ENCODE data around the gene FRMD5. TPM values are rescaled to one million over a fixed set of nuclear protein-coding genes. Genes with fewer than 3 reads are reported as not detected.
A peak's percentile ranks its signal among the peaks of the same experiment; 100 is the strongest.
"Not testable (repeated sequence)": the region's sequence is repeated elsewhere in the genome, so short reads cannot be mapped to it uniquely, and the experiment has no call there.

Gene FRMD5
- polyA plus RNA-seq, 3 donors, result 1.2 to 1.6 (median 1.5) TPM

DNA sequence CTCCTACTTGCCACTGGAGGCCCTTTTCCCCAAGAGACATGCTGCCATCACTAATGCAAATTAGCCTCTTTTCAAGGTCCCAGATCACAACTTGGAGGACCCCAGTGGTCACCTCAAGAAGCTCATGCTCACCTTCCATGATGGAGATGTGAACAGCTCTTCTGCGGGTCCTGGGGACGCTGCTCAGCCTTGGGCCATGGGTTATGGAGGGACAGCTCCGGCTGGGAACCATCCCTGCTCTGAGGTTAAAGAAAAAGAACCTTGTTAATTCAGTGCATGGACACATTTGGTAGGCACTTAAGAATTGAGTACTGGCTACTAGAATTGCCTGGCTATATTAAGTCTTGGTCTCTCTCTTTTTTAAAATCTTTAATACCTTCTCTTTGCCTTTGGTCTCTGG is 311.5 kb downstream of the FRMD5 start:
- DNase-seq (ENCODE audit: extremely low read depth in 1 of 11, low read depth in 9 of 11, low spot score in 4 of 11), result no peak

DNA sequence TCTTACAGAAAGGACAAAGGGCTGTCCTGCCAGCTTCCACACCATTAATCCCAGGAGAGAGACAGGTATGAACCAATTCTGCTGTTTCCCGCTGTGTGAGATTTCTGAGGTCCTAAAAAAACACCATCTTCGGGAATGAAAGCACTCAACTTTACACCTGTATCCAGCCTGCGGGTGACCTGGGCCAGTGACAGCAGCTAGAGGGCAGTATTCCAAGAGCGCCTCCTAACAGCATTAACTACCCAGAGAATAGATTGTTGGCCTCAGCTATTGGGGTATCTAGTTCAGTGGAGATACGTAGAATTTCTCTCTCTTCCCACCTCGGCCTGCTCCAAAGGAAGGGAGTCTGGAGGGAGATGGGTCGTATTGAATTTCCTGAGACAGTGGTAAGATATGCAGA is 313.1 kb downstream of the FRMD5 start:
- DNase-seq (ENCODE audit: extremely low read depth in 1 of 11, low read depth in 9 of 11, low spot score in 4 of 11), result no peak

DNA sequence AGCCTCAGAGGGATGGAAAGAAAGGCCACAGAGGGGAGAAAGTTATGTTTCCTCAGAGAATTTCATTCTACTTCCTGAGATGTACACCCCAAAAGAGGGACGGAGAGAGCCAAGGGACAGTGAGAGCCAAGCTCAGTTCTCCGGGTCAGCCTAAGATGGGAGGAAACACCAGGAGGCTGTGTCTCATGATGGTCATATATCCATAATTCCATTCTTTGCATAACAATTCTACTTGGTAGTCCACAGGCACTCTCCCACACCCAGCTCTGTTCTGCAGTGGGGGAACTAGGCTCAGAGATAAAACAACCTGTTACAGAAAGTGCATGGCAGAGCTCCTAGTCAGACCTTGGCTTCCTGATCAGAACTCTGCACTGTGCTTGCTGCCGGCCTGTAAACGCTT is 313.8 kb downstream of the FRMD5 start:
- no peak for DNase-seq (ENCODE audit: extremely low read depth in 1 of 11, low read depth in 9 of 11, low spot score in 4 of 11)

DNA sequence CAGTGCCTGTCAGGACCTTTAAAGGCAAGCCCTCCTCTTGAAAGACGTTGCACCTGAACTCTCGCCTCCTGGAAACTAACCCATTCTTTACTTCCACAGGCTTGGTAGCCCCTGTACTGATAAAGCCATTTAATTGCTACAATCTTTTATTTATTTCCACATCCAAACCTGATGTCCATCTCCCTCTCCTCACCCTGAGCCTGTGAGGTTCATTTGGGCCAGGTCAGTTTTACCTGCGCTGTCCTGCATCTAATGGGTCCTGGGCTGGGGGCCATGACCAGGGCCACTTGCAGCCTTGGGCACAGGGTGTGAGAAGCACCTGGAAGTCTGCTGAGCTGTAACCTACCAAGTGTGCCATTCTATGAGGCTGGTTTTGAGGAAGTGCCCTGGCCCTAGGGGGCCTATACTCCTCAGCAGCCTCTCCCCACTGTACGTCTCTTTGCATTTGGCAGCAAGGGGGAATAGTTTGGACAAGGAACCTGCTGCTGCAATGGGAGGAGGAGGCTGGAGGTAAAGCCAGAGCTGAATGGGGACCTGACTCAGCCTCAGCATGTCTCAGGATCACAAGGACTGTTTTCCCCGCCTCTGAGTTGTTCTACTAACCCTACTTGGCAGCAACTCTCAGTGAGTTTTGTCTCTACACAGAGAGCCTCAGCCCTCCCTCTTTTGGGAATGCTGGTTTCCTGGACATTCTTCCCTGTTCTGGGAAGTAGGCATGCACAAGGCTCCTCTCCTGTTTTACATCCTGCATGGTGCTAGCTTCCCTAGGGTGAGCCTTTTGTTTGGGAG is 314.5 kb downstream of the FRMD5 start:
- DNase-seq (ENCODE audit: extremely low read depth in 1 of 11, low read depth in 9 of 11, low spot score in 4 of 11), result no peak

DNA sequence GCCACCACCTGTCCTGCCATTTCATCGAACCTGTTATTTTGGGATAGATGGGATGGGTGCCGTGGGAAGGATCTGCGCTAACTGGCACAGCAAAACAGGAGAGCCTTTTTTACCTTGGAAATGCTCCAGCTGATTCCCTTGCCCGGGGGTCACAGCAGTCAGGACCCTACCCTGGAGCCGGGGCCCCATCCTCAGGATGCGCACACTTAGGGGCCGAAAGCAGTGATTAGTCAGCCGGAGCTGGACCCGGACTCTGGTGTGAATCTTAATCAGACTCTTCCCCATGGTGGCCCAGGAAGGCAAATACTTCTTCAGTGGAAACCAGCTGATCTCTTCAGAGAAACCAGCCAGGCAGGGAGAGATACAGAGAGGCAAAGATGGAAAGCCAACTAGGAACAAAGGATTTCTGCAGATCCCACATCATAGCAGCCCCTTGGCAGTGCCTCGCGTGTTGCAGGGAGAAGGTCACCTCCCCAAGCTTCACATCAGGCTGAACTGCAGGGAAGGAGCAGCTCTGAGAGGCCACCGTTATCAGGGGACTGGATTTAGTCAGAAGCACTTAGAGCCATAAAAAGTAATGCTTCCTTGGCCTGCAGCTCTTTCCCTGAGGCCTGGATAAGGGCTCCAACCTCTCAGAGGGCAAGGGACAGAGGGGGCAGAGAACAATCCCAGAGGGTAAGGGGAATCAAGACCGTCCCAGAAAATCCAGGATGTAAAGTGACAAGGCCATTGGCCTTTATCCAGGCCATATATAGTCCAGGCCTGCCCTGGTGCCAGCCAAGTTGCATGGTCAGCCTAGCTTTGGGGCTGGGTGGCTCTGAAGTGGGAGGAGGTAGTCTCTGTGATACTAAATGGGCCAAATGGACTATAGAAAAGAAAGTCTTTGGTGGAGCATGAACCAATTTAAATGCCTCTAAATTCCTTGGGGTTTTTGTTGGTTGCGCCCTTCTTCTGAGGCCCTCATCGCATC is 315.4 kb downstream of the FRMD5 start:
- no peak for DNase-seq (ENCODE audit: extremely low read depth in 1 of 11, low read depth in 9 of 11, low spot score in 4 of 11)

DNA sequence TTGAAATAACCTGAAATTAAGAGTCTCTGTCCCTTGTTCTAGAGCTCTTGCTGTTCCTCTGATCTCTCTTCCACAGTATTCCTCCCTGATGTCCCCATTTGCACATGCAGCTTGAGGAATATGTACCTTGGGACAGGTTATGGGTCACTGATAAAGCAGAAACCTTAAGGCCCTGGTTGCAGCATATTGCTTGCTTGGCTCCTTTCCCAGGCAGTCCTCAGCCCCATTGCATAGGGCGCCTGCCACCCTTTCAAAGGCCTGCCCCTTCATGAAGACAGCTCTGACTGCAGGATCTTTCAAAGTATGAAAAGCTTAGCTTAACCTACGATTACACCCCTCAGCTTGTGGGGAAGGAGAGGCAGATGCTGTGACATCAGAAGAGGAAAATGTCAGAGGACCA is 316.6 kb downstream of the FRMD5 start:
- no peak for DNase-seq (ENCODE audit: extremely low read depth in 1 of 11, low read depth in 9 of 11, low spot score in 4 of 11)

DNA sequence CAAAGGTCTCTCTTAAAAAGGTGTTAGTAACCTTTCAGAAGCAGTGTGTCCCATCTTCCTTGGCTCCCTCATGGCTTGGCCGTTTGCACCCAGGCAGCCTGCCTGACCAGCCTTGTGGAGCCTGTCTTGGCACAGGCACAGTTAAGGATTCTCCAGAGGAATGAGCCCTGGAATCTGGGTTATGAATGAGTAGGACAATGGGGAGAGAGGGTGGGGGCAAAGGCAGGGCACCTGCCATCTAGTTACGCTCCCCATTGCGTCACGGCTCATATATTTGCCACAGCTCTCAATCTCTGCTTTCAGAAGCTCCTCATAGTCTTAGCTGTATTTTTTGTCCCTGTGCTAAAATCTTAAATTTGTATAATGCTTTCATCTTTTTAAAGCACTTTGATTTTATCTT is 317.7 kb downstream of the FRMD5 start:
- peak in 2 of 11 donors; percentile 7 to 21 for DNase-seq (ENCODE audit: extremely low read depth in 1 of 11, low read depth in 9 of 11, low spot score in 4 of 11)

DNA sequence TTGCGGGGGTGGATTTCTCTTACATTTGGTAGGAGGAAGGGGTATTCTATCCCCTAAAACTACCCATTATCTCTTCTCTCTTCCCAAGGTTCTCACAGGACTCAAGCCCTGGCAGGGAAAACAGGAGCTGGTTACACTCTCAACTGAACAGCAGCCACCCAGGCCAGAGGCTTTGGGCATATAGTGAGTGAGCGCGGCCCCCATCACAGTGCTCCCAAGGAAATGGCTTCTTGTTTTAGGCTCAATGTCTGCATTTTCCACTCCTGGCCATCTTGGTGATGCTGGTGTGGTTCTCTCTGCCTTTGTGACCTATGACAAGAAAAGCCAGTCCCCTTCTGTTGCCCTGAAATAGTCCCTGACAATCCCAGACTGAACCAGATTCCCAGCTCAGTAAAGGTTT is 318.2 kb downstream of the FRMD5 start:
- no peak for DNase-seq (ENCODE audit: extremely low read depth in 1 of 11, low read depth in 9 of 11, low spot score in 4 of 11)

DNA sequence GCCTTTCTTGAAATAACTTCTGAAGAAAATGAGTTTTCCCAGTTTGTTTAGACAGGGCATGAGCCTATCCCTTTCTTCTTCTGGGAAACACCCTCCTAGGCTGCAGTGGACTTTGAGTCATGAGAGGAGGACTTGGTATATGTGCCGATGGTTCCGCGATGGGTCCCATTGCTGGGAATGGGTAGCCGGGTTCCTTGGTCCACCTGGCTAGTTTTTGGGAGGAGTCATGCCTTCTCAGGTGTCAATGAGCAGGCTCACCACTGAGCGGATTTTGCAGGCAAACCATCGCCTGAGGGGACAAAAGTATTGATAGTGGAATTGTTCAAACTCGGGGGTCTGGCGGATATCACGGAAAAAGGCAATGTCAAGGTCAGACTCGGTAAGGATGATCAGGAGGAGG is 321.4 kb downstream of the FRMD5 start:
- DNase-seq (ENCODE audit: extremely low read depth in 1 of 11, low read depth in 9 of 11, low spot score in 4 of 11), result no peak

DNA sequence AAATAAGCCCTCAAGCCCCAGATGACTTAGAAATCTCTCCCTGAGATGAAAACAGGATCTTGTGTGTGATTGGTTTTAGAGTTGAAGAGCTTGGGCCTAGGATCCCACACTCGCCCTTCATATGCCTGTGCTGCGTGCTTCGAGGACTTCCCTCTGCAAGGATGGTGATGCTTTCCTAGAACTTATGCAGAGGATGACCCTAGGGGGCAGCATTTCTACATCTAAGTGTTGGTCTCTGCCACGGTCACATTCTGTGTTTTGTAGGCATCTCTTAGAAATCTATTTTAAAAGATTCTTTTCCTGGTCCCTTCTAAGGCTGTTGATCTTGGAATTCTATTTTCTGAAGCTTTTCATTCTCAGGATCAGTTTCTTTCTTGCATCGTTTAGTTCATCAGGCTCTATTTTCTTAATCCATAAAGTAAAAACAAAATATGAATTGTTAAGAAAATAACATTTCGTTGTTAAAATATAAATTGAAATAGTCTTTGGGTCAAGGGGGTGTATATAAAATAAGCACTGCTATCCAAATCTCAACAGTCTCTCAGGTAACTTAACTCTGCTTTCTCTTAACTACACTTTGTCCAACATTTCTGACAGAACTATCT is 322.6 kb downstream of the FRMD5 start:
- peak; percentile 27 to 73 (median 54) for DNase-seq (ENCODE audit: extremely low read depth in 1 of 11, low read depth in 9 of 11, low spot score in 4 of 11)

DNA sequence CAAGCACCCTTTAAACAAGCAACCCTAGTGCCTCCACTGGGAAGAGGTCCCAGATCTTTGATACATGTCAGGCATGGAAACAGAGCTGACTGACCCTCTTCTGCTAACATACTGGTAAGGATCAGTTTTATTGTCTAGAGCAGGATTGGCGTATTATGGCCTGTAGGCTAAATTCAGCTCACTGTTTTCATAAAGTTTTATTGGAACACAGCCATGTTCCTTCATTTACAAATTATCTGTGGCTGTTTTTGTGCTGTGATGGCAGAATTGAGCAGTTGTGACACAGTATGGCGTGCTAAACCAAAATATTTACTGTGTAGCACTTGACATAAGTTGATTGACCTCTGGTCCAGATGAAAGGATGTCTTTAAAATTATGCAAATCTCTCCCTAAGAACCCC is 323.2 kb downstream of the FRMD5 start:
- no peak for DNase-seq (ENCODE audit: extremely low read depth in 1 of 11, low read depth in 9 of 11, low spot score in 4 of 11)

DNA sequence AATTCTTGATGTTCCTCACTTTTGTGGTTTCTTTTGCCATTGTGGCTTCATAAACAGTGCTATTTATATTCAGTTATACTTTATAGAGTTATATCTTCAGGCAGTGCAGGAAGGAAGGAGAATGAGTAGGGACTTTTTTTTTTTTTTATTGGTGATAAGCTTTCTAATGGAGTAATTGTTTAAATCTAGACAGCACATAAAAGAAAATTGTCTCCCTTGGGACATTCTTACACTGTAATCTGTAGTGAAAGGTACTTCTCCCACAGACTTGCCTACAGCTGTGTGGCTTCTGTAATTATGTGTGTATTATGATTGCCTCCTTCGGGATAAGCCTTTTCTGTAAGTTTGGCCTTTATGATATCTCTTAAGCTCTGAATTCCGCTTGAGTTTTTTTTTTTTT is 326.7 kb downstream of the FRMD5 start:
- DNase-seq (ENCODE audit: extremely low read depth in 1 of 11, low read depth in 9 of 11, low spot score in 4 of 11), result no peak

DNA sequence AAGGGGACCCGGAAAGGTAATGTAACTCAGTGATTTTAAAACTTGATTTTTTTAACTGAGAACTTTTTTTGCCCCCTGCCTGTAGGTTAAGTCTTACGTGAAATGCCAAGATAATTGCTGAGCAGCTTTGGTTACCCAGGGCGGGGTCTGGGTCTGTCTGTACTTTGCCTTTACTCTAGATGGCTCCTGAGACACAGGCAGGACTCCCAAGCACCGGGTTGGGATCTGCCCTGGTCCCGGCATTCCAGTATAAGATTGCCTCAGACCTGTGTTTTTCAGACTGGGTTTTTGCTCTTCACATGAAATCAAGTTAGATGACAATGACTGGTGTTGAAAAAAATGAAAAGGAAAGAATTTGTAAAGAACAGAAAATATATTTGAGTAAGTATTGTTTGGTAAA is 328.0 kb downstream of the FRMD5 start:
- DNase-seq (ENCODE audit: extremely low read depth in 1 of 11, low read depth in 9 of 11, low spot score in 4 of 11), result no peak

DNA sequence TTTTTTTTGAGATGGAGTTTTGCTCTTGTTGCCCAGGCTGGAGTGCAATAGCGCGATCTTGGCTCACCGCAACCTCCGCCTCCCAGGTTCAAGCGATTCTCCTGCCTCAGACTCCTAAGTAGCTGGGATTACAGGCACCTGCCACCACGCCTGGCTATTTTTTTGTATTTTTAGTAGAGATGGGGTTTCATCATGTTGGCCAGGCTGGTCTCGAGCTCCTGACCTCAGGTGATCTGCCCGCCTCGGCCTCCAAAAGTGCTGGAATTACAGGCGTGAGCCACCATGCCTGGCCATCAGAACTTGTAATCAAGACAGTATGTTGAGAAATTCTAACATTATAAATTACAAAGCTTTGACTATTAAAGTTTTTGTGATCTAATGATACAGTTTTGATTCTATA is 328.4 kb downstream of the FRMD5 start:
- not testable (repeated sequence) for DNase-seq (ENCODE audit: extremely low read depth in 1 of 11, low read depth in 9 of 11, low spot score in 4 of 11)

DNA sequence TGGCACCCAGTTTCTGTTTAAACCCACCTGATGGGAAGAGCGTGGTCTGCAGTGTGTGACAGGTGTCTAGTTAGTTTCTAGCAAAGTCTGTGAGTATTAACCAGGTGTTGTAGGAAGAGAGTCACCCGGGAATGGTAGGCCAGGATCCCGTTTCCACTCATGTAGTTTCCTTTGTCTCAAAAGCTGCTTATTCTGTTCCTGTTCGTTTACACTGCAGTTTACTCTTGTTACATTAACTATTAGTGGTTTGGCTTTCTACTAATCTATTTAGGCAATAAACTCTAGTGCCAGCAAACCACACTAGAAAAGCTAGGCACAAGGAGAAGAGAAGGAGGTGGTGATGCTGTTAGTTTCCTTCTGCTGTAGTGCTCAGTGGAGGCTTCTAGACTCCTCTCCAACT is 335.5 kb downstream of the FRMD5 start:
- no peak for DNase-seq (ENCODE audit: extremely low read depth in 1 of 11, low read depth in 9 of 11, low spot score in 4 of 11)

DNA sequence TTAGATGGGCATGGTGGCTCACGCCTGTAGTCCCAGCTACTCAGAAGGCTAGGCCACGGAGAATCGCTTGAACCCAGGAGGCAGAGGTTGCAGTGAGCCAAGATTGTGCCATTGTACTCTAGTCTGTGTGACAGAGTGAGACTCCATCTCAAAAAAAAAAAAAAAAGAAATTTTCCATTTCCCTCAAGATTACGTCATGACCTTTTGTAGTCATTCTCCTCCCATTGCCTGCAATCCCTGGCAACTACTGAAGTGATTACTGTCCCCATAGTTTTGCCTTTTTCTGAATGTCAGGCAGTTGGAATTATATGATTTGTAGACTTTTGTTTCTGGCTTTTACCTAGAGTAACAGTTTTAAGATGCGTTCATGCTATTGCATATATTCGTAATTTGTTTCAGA is 340.3 kb downstream of the FRMD5 start:
- DNase-seq (ENCODE audit: extremely low read depth in 1 of 11, low read depth in 9 of 11, low spot score in 4 of 11), result no peak

DNA sequence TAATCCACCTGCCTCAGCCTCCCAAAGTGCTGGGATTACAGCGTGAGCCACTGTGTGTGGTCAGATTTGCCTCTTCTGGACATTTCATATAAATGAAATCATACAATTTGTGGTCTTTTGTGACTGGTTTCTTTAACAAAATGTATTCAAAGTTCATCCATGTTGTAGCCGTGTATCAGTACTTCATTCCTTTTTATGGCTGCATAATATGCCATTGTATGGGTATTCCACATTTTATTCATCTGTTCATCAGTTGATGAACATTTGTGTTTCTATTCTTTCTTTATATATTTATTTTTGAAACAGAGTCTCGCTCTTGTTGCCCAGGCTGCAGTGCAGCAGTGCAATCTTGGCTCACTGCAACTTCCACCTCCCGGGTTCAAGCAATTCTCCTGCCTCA is 342.5 kb downstream of the FRMD5 start:
- DNase-seq (ENCODE audit: extremely low read depth in 1 of 11, low read depth in 9 of 11, low spot score in 4 of 11), result no peak

DNA sequence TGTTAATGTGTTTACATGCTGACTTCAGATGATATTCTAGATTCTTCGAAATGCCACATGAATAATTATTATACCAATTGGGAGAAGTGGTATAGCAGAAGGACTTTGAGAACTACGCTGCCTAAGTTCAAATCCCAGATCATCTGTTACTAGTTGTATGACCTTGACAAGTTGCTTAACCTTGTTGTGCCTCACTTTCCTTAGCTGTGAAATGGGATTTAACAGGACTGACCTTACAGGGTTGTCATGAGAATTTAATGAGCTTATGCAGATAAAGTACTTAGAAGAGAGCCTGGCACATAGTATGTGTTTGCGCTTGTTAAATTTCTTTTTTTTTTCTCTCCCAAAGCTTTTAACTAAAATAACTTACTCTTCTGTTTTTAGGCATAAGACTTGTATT is 343.8 kb downstream of the FRMD5 start:
- DNase-seq (ENCODE audit: extremely low read depth in 1 of 11, low read depth in 9 of 11, low spot score in 4 of 11), result no peak

DNA sequence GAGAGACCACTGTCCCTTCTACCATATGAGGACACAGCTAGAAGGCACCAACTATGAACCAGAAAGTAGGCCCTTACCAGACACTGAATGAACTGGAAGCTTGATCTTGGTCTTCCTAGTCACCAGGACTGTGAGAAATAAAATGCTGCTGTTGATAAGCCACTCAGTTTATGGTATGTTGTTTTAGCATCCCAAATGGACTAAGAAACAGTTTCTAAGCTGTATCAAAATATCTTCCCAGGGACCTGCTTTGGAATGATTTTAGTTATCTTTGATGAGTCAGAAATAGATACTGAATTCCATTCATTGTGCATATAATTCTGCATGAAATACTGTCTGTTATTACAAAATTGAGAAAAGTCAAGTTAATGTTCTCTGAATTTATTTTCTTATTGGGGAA is 349.6 kb downstream of the FRMD5 start:
- DNase-seq (ENCODE audit: extremely low read depth in 1 of 11, low read depth in 9 of 11, low spot score in 4 of 11), result no peak

DNA sequence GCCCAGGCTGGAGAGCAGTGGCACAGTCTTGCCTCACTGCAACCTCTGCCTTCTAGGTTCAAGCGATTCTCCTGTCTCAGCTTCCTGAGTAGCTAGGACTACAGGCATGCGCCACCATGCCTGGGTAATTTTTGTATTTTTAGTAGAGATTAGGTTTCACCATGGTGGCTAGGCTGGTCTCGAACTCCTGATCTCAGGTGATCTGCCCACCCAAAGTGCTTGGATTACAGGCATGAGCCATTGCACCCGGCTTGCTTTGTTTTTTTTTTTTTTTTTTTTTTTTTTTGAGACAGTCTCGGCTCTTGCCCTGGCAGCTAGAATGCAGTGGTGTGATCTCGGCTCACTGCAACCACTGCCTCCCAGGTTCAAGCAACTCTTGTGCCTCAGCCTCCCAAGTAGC is 362.6 kb downstream of the FRMD5 start:
- DNase-seq (ENCODE audit: extremely low read depth in 1 of 11, low read depth in 9 of 11, low spot score in 4 of 11), result not testable (repeated sequence)

Data from renal cortex interstitium (tissue), 11 donors.